ENCODE results near the gene CFAP92.

CFAP92 gene

DNA sequence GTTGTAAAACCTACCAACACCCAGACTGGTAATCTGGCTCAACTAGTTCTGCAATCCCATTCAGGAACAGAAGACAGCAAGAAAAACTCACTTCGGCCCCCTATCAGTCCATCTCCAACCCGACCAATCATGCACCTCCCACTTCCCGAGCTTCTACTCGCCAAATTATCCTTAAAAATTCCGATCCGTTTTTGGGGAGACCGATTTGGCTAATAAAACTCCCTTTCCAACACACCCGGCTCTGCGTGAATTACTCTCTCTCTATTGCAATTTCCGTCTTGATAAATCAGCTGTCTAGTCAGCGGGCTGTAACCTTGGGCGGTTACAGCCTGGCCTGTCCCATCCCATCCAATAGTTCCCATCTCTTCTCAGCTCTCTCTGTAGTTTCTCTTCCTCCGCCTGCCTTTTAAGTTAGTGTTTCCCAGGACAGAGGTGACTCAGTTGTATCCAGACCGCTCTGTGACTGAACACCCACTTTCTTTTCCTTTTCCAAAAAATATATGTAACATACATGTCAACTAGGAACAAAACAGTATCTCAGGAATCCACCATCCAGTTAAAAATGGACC, 115.2 kb downstream of the CFAP92 start:
- no peaks in the 10 kb centered on the region for H3K27me3 ChIP-seq (ENCODE audit: control insufficient read depth, insufficient read depth, low read length)
- no CpG with 5 or more reads among the region's 14 CpGs for WGBS (ENCODE audit: insufficient coverage, insufficient read length)
- peaks cover 2% of the 10 kb centered on the region; the same call in 1 of the 2 replicates for H3K4me1 ChIP-seq (ENCODE audit: control insufficient read depth, insufficient read depth, low read length)
- no peak for DNase-seq (ENCODE audit: low read depth, low spot score)
- peak overlapping the region; percentile 75; the same call in 1 of the 2 replicates for H3K4me3 ChIP-seq (ENCODE audit: low read length)
- no peaks in the 10 kb centered on the region for H3K36me3 ChIP-seq (ENCODE audit: control insufficient read depth, insufficient read depth, low read length)
- H3K27ac ChIP-seq (ENCODE audit: low read length), result no peak overlapping the region
- no peaks in the 10 kb centered on the region for H3K9me3 ChIP-seq (ENCODE audit: control insufficient read depth, insufficient read depth, low read length)

- H3K36me3 ChIP-seq (ENCODE audit: control insufficient read depth, insufficient read depth, low read length), result no peaks in the 10 kb centered on the region
- H3K4me3 ChIP-seq (ENCODE audit: low read length), result no peak overlapping the region; the same call in 1 of the 2 replicates
- no peaks in the 10 kb centered on the region for H3K9me3 ChIP-seq (ENCODE audit: control insufficient read depth, insufficient read depth, low read length)
- DNase-seq (ENCODE audit: low read depth, low spot score), result no peak
- peaks cover 2% of the 10 kb centered on the region; the same call in 1 of the 2 replicates for H3K4me1 ChIP-seq (ENCODE audit: control insufficient read depth, insufficient read depth, low read length)
- H3K27ac ChIP-seq (ENCODE audit: low read length), result no peak overlapping the region
- H3K27me3 ChIP-seq (ENCODE audit: control insufficient read depth, insufficient read depth, low read length), result no peaks in the 10 kb centered on the region
- WGBS (ENCODE audit: insufficient coverage, insufficient read length), result no CpG with 5 or more reads among the region's 7 CpGs
These were observed 115.8 kb downstream of the CFAP92 start for GRCh38 chr3:128878011-128878457.

GRCh38 chr3:128875556-128876120, 118.2 kb downstream of the CFAP92 start:
- H3K9me3 ChIP-seq (ENCODE audit: control insufficient read depth, insufficient read depth, low read length), result no peaks in the 10 kb centered on the region
- no peaks in the 10 kb centered on the region for H3K27me3 ChIP-seq (ENCODE audit: control insufficient read depth, insufficient read depth, low read length)
- H3K4me3 ChIP-seq (ENCODE audit: low read length), result no peak overlapping the region
- no CpG with 5 or more reads among the region's 12 CpGs for WGBS (ENCODE audit: insufficient coverage, insufficient read length)
- no peak overlapping the region for H3K27ac ChIP-seq (ENCODE audit: low read length)
- H3K36me3 ChIP-seq (ENCODE audit: control insufficient read depth, insufficient read depth, low read length), result no peaks in the 10 kb centered on the region
- peaks cover 1% of the 10 kb centered on the region; the same call in 1 of the 2 replicates for H3K4me1 ChIP-seq (ENCODE audit: control insufficient read depth, insufficient read depth, low read length)
- peak; percentile 33 for DNase-seq (ENCODE audit: low read depth, low spot score)

- Histone ChIP-seq H3K36me3 (ENCODE audit: control insufficient read depth, insufficient read depth, low read length) (no peaks in the 10 kb centered on the region), H3K4me1 (ENCODE audit: control insufficient read depth, insufficient read depth, low read length) (no peaks in the 10 kb centered on the region), H3K9me3 (ENCODE audit: control insufficient read depth, insufficient read depth, low read length) (no peaks in the 10 kb centered on the region), H3K27me3 (ENCODE audit: control insufficient read depth, insufficient read depth, low read length) (no peaks in the 10 kb centered on the region), H3K4me3 (ENCODE audit: low read length) (no peak overlapping the region), H3K27ac (ENCODE audit: low read length) (no peak overlapping the region)
- no CpG with 5 or more reads among the region's 3 CpGs for WGBS (ENCODE audit: insufficient coverage, insufficient read length)
- DNase-seq (ENCODE audit: low read depth, low spot score), result no peak
These were observed 119.2 kb downstream of the CFAP92 start for GRCh38 chr3:128874481-128875180.

GRCh38 chr3:128873244-128874022, 120.4 kb downstream of the CFAP92 start:
- no CpG with 5 or more reads among the region's 8 CpGs for WGBS (ENCODE audit: insufficient coverage, insufficient read length)

DNA sequence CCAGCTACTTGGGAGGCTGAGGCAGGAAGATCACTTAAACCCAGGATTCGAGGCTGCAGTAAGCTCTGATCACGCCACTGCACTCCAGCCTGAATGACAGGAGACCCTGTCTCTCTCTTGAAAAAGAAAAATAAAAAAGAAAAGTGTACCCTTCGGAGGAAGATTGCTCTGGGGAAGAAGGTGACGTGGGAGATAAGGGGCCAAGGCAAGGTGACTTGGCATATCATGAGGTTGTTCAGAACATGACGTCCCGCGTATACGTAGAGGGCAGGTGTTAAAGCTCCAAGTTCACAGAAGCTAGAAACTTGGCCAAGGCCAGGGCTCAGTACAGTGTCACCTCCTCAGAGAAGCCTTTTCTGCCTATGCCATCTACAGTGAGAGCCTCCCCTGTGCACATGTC, 121.1 kb downstream of the CFAP92 start:
- Histone ChIP-seq H3K27me3 (ENCODE audit: control insufficient read depth, insufficient read depth, low read length) (no peaks in the 10 kb centered on the region), H3K9me3 (ENCODE audit: control insufficient read depth, insufficient read depth, low read length) (no peaks in the 10 kb centered on the region), H3K4me1 (ENCODE audit: control insufficient read depth, insufficient read depth, low read length) (no peaks in the 10 kb centered on the region), H3K4me3 (ENCODE audit: low read length) (no peak overlapping the region), H3K27ac (ENCODE audit: low read length) (no peak overlapping the region), H3K36me3 (ENCODE audit: control insufficient read depth, insufficient read depth, low read length) (no peaks in the 10 kb centered on the region)
- WGBS (ENCODE audit: insufficient coverage, insufficient read length), result no CpG with 5 or more reads among the region's 8 CpGs
- no peak for DNase-seq (ENCODE audit: low read depth, low spot score)

More at GRCh38 chr3:128873244-128874022, 120.4 kb downstream of the CFAP92 start:
- no peaks in the 10 kb centered on the region for H3K27me3 ChIP-seq (ENCODE audit: control insufficient read depth, insufficient read depth, low read length)
- H3K36me3 ChIP-seq (ENCODE audit: control insufficient read depth, insufficient read depth, low read length), result no peaks in the 10 kb centered on the region
- no peak overlapping the region for H3K27ac ChIP-seq (ENCODE audit: low read length)
- H3K9me3 ChIP-seq (ENCODE audit: control insufficient read depth, insufficient read depth, low read length), result no peaks in the 10 kb centered on the region
- no peak for DNase-seq (ENCODE audit: low read depth, low spot score)
- H3K4me3 ChIP-seq (ENCODE audit: low read length), result no peak overlapping the region
- no peaks in the 10 kb centered on the region for H3K4me1 ChIP-seq (ENCODE audit: control insufficient read depth, insufficient read depth, low read length)

GRCh38 chr3:128872282-128872681, 121.6 kb downstream of the CFAP92 start:
- DNase-seq (ENCODE audit: low read depth, low spot score), result no peak
- H3K9me3 ChIP-seq (ENCODE audit: control insufficient read depth, insufficient read depth, low read length), result no peaks in the 10 kb centered on the region
- H3K4me3 ChIP-seq (ENCODE audit: low read length), result no peak overlapping the region
- H3K27me3 ChIP-seq (ENCODE audit: control insufficient read depth, insufficient read depth, low read length), result no peaks in the 10 kb centered on the region
- no CpG with 5 or more reads among the region's 4 CpGs for WGBS (ENCODE audit: insufficient coverage, insufficient read length)
- no peaks in the 10 kb centered on the region for H3K4me1 ChIP-seq (ENCODE audit: control insufficient read depth, insufficient read depth, low read length)
- H3K27ac ChIP-seq (ENCODE audit: low read length), result no peak overlapping the region
- H3K36me3 ChIP-seq (ENCODE audit: control insufficient read depth, insufficient read depth, low read length), result 0 out of 2 replicates have a peak, but pooled peaks cover 1% of the 10 kb centered on the region

DNA sequence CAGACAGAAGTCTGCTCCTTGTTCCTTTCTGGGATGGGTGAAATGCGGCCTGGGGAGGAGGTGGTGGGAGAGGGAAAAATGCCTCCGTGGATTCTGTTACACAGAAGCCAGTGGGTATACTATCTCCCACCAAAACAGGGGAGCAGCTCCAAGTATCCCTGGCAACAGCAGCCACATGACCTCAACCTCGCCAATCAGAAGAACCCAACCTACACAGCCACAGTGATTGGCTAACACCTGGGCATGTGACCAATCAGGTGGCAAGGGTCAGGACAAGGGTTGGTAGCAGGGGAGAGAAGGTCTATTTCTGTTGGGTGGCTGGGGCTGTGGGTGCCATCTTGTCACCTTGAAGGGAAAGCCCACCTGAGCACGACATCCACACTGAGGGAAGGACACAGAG, 123.5 kb downstream of the CFAP92 start:
- Histone ChIP-seq H3K9me3 (ENCODE audit: control insufficient read depth, insufficient read depth, low read length) (no peaks in the 10 kb centered on the region), H3K27me3 (ENCODE audit: control insufficient read depth, insufficient read depth, low read length) (no peaks in the 10 kb centered on the region), H3K27ac (ENCODE audit: low read length) (no peak overlapping the region), H3K4me1 (ENCODE audit: control insufficient read depth, insufficient read depth, low read length) (no peaks in the 10 kb centered on the region), H3K4me3 (ENCODE audit: low read length) (no peak overlapping the region), H3K36me3 (ENCODE audit: control insufficient read depth, insufficient read depth, low read length) (0 out of 2 replicates have a peak, but pooled peaks cover 3% of the 10 kb centered on the region)
- no peak for DNase-seq (ENCODE audit: low read depth, low spot score)
- WGBS (ENCODE audit: insufficient coverage, insufficient read length), result no CpG with 5 or more reads among the region's 4 CpGs

- no peak for DNase-seq (ENCODE audit: low read depth, low spot score)
- Histone ChIP-seq H3K9me3 (ENCODE audit: control insufficient read depth, insufficient read depth, low read length) (no peaks in the 10 kb centered on the region), H3K27me3 (ENCODE audit: control insufficient read depth, insufficient read depth, low read length) (no peaks in the 10 kb centered on the region), H3K27ac (ENCODE audit: low read length) (no peak overlapping the region), H3K4me3 (ENCODE audit: low read length) (no peak overlapping the region), H3K36me3 (ENCODE audit: control insufficient read depth, insufficient read depth, low read length) (0 out of 2 replicates have a peak, but pooled peaks cover 3% of the 10 kb centered on the region), H3K4me1 (ENCODE audit: control insufficient read depth, insufficient read depth, low read length) (peaks cover 3% of the 10 kb centered on the region; the same call in 1 of the 2 replicates)
- no CpG with 5 or more reads among the region's 4 CpGs for WGBS (ENCODE audit: insufficient coverage, insufficient read length)
These were observed 126.4 kb downstream of the CFAP92 start for GRCh38 chr3:128867200-128868125.

Data from iPS DF 6.9 (cell line).